Endothelial cell of umbilical vein (primary cell): ENCODE data around the gene ZNF440. TPM values are rescaled to one million over a fixed set of nuclear protein-coding genes. Genes with fewer than 3 reads are reported as not detected.

Source experiments
- BruUV-seq: library from RNA; stranded (reverse); fragments of 400-500 nt; replicated peaks from 2 replicates; lab custom pipeline; 2021; lab: Mats Ljungman, UMichigan
- CTCF ChIA-PET: fragments of 300-600, 350-600 bp; sonication (Branson Sonifier 250); formaldehyde crosslinking; loops from one replicate; lab custom pipeline; 2021; ENCODE audit warnings: antibody characterized with exemption, inconsistent platforms; lab: Charles Lee
- POLR2A ChIA-PET: fragments of 300-600, 350-600 bp; sonication (Branson Sonifier 250); formaldehyde crosslinking; loops from one replicate; lab custom pipeline; 2021; ENCODE audit warnings: antibody characterized with exemption, inconsistent platforms; lab: Charles Lee
- DNase-seq: peaks from one replicate; pipeline ENCODE4 v3.0.0-alpha.2; 2011; ENCODE audit warnings: low read depth, low spot score
- FAIRE-seq: peaks from 2 replicates; lab custom pipeline; 2011; peaks lifted over from hg19 to GRCh38; lab: Jason Lieb, UNC
- H2AFZ ChIP-seq: 2 replicates; pipeline ENCODE4 v1.6.0; 2012; ENCODE audit warnings: low read depth, low read length, control low read depth, inconsistent platforms
- H3K27ac ChIP-seq: 2 replicates; pipeline ENCODE4 v1.5.1; 2011; ENCODE audit warnings: low read depth, mild to moderate bottlenecking, control low read depth, low read length, moderate library complexity; ENCODE audit not compliant: insufficient read depth
- H3K27me3 ChIP-seq, 2 experiments: 2 replicates each; pipeline versions ENCODE4 v1.6.0 to v1.6.1; 2011; ENCODE audit warnings: low read length in 2 of 2, mixed read lengths in 1 of 2; ENCODE audit not compliant: control insufficient read depth in 2 of 2, insufficient read depth in 2 of 2
- H3K36me3 ChIP-seq, 2 experiments: 2 replicates in 1 of 2; 3 replicates in 1 of 2; pipeline ENCODE4 v1.5.1; 2011; ENCODE audit warnings: low read length in 2 of 2, mild to moderate bottlenecking in 1 of 2, moderate library complexity in 1 of 2; ENCODE audit not compliant: control insufficient read depth in 2 of 2, insufficient read depth in 2 of 2; ENCODE audit errors: extremely low read depth in 1 of 2
- H3K4me1 ChIP-seq: 3 replicates; pipeline ENCODE4 v1.5.1; 2011; ENCODE audit warnings: mild to moderate bottlenecking, low read length; ENCODE audit not compliant: control insufficient read depth, insufficient read depth; ENCODE audit errors: extremely low read depth
- H3K4me2 ChIP-seq: 2 replicates; pipeline ENCODE4 v1.6.1; 2011; ENCODE audit warnings: low read length, control low read depth, mixed read lengths; ENCODE audit not compliant: insufficient read depth
- H3K4me3 ChIP-seq, 3 experiments: fragments of 200-600 bp in 1 of 3; sonication (generic), shearing (Covaris generic) in 1 of 3; replicated peaks in 1 of 3; 2 replicates each; pipeline ENCODE4 v1.5.1; 2011 to 2016; ENCODE audit warnings: control low read depth in 3 of 3, low read length in 3 of 3, mild to moderate bottlenecking in 2 of 3, inconsistent platforms in 1 of 3, low read depth in 1 of 3, moderate library complexity in 1 of 3; ENCODE audit not compliant: insufficient read depth in 1 of 3
- H3K79me2 ChIP-seq: 2 replicates; pipeline ENCODE4 v1.6.0; 2012; ENCODE audit warnings: low read length, inconsistent platforms; ENCODE audit not compliant: control insufficient read depth, insufficient read depth
- H3K9ac ChIP-seq: replicated peaks from 2 replicates; pipeline ENCODE3; 2011; ENCODE audit warnings: low read length, control low read depth; ENCODE audit not compliant: insufficient read depth; ENCODE audit errors: extremely low read depth
- H3K9me1 ChIP-seq: replicated peaks from 3 replicates; pipeline ENCODE4 v1.6.0; 2011; ENCODE audit warnings: mild to moderate bottlenecking, low read length; ENCODE audit not compliant: control insufficient read depth, insufficient read depth; ENCODE audit errors: extremely low read depth
- H3K9me3 ChIP-seq: replicated peaks from 2 replicates; pipeline ENCODE4 v1.5.1; 2012; ENCODE audit warnings: low read length, inconsistent platforms; ENCODE audit not compliant: control insufficient read depth, insufficient read depth
- H4K20me1 ChIP-seq: replicated peaks from 2 replicates; pipeline ENCODE3; 2011; ENCODE audit warnings: mild to moderate bottlenecking, low read length; ENCODE audit not compliant: control insufficient read depth, insufficient read depth; ENCODE audit errors: extremely low read depth
- CTCF ChIP-seq, 2 donors: IDR thresholded peaks; 1 replicate in 1 of 2; 2 replicates in 1 of 2; pipeline ENCODE4 v1.5.1; 2011; ENCODE audit warnings: low read length in 2 of 2, mild to moderate bottlenecking in 2 of 2, moderate library complexity in 2 of 2, control low read depth in 1 of 2, inconsistent platforms in 1 of 2, low read depth in 1 of 2; ENCODE audit not compliant: insufficient read depth in 1 of 2; ENCODE audit errors: extremely low read depth in 1 of 2
- EZH2 ChIP-seq: IDR thresholded peaks from 2 replicates; pipeline ENCODE4 v1.6.1; 2012; ENCODE audit warnings: borderline replicate concordance, low read depth, mild to moderate bottlenecking, moderate library complexity, low read length, inconsistent platforms; ENCODE audit not compliant: severe bottlenecking
- FOS ChIP-seq: IDR thresholded peaks from 2 replicates; pipeline ENCODE4 v1.6.1; 2011; ENCODE audit warnings: mild to moderate bottlenecking, low read length, moderate library complexity, borderline replicate concordance; ENCODE audit not compliant: insufficient read depth
- GATA2 ChIP-seq: IDR thresholded peaks from 2 replicates; pipeline ENCODE4 v1.7.0; 2011; ENCODE audit warnings: low read depth, mild to moderate bottlenecking, moderate library complexity, mixed read lengths, low read length; ENCODE audit not compliant: insufficient read length, insufficient read depth
- JUN ChIP-seq: IDR thresholded peaks from 2 replicates; pipeline ENCODE4 v1.6.1; 2011; ENCODE audit warnings: borderline replicate concordance, low read depth; ENCODE audit not compliant: insufficient read length, insufficient read depth
- MAX ChIP-seq: IDR thresholded peaks from 2 replicates; pipeline ENCODE4 v1.6.1; 2011; ENCODE audit not compliant: insufficient read depth, insufficient read length
- MYC ChIP-seq: IDR thresholded peaks from one replicate; pipeline ENCODE4 v1.6.1; 2011; ENCODE audit warnings: mild to moderate bottlenecking, low read depth, low read length
- POLR2A ChIP-seq: IDR thresholded peaks from 2 replicates; pipeline ENCODE4 v1.6.1; 2012; ENCODE audit warnings: low read depth, mild to moderate bottlenecking, control low read depth, low read length
- POLR2AphosphoS5 ChIP-seq: IDR thresholded peaks from 2 replicates; pipeline ENCODE4 v1.6.1; 2012; ENCODE audit warnings: low read depth, mild to moderate bottlenecking, control low read depth, low read length, moderate library complexity; ENCODE audit not compliant: insufficient read depth
- dilution Hi-C: fragments of 300-500 bp; cut with MboI; formaldehyde crosslinking; loops from one replicate; pipeline ENCODE4 v1.15.0; 2019; ENCODE audit warnings: low sequenced_read_pairs; ENCODE audit not compliant: extremely low pct_ligation_motif_present
- intact Hi-C: fragments of 100-400 bp; cut with micrococcal nuclease; formaldehyde crosslinking; loops from one replicate; pipeline ENCODE4 v1.10.0; 2022
- polyA plus RNA-seq, 4 experiments: library from polyadenylated mRNA; depleted of rRNA in 3 of 4; stranded (reverse) in 3 of 4; unstranded in 1 of 4; fragments of >200 nt; gene quantifications; 2 replicates each; pipeline versions ENCODE4 v1.2.1 to v1.2.3, GENCODE V29; 2011 to 2012; ENCODE audit warnings: missing spikeins in 1 of 4
- total RNA-seq: library from RNA; stranded (reverse); gene quantifications from 2 replicates; pipeline ENCODE4 v1.2.3, GENCODE V29; 2021

ZNF440 gene
- total and polyA plus RNA-seq, 2 donors (not counting 3 experiments of a cell fraction or from before 2014, with no cell fraction given): 2.2 to 13.3 TPM

GRCh38 chr19:11814700-11815035 lies 595 bp downstream of the ZNF440 start:
- H3K79me2 ChIP-seq: no peaks in the 10 kb centered on the region
- H3K4me2 ChIP-seq: peak overlapping the region; percentile 83
- intact Hi-C loops (loop anchor here (2.0 to 5.0 kb wide), 3 partner anchors 76 to 328 kb away; partner anchors contain the start of genes ZNF20 and ZNF823), dilution Hi-C loops (no loop called here)
- peak; percentile 19 for DNase-seq
- no peak for FAIRE-seq
- H3K9ac ChIP-seq: peak overlapping the region; percentile 73
- H3K9me3 ChIP-seq: no peaks in the 10 kb centered on the region
- no peaks in the 10 kb centered on the region for H4K20me1 ChIP-seq
- H3K27me3 ChIP-seq: no peaks in the 10 kb centered on the region
- H3K9me1 ChIP-seq: no peaks in the 10 kb centered on the region
- no peaks in the 10 kb centered on the region for H3K36me3 ChIP-seq
- no TSS peak for BruUV-seq
- peaks cover 6% of the 10 kb centered on the region for H3K4me1 ChIP-seq
- peak overlapping the region; percentile 61 to 70 (median 69) for H3K4me3 ChIP-seq
- CTCF ChIA-PET: interaction anchor here (1.5 kb wide), 3 partner anchors 17 to 142 kb away, joined by 4 to 10 read pairs (median 4); no protein-coding TSS in a partner anchor
- no peak overlapping the region for H3K27ac ChIP-seq
- no peak for TF ChIP-seq POLR2AphosphoS5
- TF ChIP-seq MAX: no peak
- TF ChIP-seq EZH2: no peak
- TF ChIP-seq FOS: no peak
- no peak for TF ChIP-seq GATA2
- TF ChIP-seq MYC: no peak
- TF ChIP-seq POLR2A: no peak
- no peak for TF ChIP-seq JUN
- no peak for TF ChIP-seq CTCF (IDR thresholded peaks at IDR 0.05; ENCODE audit: extremely low read depth in 1 of 2, insufficient read depth in 1 of 2, low read depth in 1 of 2, low read length in 2 of 2)
- peak overlapping the region; percentile 93 for H2AFZ ChIP-seq
- POLR2A ChIA-PET: no interaction called here
